Activated CD8-positive, alpha-beta memory T cell treated with anti-CD3 and anti-CD28 coated beads for 24 hours (primary cell): ENCODE data around the gene CTSF.
"Not testable (repeated sequence)": the region's sequence is repeated elsewhere in the genome, so short reads cannot be mapped to it uniquely, and the experiment has no call there.

ENCODE experiments used
- DNase-seq: peaks from one replicate; pipeline ENCODE4 v3.0.0-alpha.2; 2020

The CTSF gene

DNA sequence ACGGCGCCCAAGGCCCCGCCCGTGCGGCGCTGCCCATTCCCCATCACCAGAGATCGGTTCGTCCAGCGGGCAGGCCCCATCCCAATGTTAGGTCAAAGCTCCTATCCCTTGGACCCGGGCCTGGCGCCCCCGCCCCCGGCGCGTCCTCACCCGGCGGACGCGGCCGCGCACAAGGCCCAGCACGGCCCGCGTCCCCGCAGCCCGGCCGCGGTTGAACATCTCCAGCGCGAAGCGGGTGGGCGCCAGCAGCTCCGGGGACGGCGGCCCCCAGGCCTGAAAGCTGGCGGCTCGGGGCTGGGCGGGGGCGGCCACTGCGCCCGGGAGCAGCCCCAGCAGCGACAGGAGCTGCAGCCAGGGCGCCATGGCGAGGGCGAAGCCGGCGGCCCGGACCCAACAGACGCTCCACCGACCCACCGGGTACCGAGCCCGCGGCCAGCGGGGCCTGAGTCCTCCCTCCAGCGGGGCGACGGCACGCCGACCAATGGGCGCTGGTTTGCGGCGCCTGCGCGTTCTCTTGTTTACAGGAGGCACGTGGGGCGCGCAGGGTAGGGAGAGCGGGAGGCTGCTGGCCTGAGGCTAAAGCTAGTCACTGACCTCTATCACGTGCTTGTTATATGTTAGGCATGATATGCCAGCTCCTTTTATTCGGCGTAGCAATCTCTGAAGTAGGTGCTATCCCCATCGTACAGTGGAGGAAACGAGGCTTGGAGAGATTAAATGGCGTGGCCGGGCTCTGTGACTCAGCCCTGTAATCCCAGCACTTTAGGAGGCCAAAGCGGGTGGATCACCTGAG is at the start of gene CTSF:
Gene CTSF (minus strand): TSS at position 483 of the 793 bp plus-strand sequence. CDS start 120 bp downstream, at position 363.
- peak; percentile 91 for DNase-seq

DNA sequence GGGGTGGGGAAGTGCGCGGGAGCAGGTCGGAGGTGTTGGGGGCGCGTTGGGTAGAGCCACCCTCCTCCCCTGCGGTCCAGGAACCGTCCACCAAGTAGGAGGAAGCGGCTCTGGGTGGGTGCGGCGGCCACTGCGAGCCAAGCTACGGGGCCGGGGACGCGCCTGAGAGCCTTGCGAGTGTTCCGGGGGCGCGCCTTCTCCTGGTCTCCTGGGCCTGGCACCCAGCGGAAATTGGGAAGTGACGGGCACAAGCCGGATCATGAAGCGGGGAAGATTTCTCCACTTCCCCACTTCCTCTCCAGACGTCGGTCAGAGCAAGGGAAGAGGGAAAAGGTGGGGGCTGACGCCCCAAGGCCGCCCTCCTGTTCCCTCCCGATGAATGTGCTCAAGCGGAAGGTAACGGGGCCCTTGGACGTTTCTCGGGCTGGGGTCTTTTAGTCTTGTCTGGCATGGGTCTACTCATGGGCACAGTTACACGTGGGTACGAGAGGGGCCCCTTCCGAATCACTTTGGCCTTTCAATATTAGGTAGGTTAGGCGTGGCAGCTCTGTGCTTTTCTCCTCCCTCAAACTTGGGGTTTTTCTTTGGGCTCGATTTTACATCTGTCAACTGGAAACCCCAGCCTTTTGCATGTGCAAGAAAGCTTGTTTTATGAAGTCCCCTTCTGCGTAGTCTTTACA is 48.9 kb upstream of the CTSF start:
- peak; percentile 64 for DNase-seq

DNA sequence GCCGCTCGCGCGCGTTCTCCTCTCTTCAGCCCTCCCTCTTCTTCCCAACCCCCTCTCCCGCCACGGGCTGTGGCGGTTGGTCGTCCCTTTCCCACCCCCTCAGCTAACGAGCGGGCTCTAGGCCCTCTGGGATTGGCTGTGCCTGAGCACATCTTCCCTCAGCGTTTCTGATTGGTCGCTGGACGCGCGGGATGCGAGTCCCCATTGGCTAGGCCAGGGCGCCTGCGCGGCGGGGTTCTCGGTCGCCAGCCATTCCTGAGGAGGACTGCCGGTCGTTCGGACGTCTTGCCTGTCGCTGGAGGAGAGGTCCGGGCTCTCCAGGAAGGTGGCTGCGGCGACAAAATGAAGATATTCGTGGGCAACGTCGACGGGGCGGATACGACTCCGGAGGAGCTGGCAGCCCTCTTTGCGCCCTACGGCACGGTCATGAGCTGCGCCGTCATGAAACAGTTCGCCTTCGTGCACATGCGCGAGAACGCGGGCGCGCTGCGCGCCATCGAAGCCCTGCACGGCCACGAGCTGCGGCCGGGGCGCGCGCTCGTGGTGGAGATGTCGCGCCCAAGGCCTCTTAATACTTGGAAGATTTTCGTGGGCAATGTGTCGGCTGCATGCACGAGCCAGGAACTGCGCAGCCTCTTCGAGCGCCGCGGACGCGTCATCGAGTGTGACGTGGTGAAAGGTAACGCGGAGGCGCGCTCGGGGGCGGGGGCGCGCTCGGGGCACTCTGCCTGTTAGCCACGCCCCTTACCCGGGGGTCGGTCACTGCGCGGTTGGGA is 48.2 kb upstream of the CTSF start, which contains the start of gene RBM14:
Gene RBM14 (plus strand): TSS at position 252 of the 776 bp plus-strand sequence. CDS start 91 bp downstream, at position 343.
- peak; percentile 99 for DNase-seq

DNA sequence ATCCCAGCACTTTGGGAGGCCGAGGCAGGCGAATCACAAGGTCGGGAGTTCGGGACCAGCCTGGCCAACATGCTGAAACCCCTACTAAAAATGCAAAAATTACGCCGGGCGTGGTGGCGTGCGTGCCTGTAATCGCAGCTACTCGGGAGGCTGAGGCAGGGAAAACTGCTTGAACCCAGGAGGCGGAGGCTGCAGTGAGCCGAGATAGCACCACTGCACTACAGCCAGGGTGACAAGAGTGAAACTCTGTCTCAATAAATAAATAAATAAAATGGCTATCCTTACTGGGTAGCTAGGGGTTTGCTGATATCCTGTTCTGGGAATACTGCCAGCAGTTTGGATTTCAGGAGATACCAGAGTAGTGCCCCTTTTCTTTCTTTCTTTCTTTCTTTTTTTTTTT is 45.7 kb upstream of the CTSF start:
- DNase-seq = no peak

DNA sequence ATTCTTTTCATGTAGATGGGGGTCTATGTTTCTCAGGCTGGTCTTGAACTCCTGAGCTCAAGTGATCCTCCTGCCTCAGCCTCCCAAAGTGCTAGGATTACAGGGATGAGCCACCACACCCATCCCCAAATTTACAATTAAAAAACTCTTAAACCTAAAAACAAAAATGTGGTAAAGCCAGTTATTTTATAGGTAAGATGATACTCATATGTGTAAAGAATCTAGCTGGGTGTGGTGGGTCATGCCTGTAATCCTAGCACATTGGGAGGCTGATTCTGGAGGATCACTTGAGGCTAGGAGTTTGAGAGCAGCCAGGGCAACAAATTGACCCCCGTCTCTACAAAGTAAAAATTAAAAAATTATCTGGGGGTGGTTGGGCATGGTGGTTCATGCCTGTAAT is 44.1 kb upstream of the CTSF start:
- no peak for DNase-seq

DNA sequence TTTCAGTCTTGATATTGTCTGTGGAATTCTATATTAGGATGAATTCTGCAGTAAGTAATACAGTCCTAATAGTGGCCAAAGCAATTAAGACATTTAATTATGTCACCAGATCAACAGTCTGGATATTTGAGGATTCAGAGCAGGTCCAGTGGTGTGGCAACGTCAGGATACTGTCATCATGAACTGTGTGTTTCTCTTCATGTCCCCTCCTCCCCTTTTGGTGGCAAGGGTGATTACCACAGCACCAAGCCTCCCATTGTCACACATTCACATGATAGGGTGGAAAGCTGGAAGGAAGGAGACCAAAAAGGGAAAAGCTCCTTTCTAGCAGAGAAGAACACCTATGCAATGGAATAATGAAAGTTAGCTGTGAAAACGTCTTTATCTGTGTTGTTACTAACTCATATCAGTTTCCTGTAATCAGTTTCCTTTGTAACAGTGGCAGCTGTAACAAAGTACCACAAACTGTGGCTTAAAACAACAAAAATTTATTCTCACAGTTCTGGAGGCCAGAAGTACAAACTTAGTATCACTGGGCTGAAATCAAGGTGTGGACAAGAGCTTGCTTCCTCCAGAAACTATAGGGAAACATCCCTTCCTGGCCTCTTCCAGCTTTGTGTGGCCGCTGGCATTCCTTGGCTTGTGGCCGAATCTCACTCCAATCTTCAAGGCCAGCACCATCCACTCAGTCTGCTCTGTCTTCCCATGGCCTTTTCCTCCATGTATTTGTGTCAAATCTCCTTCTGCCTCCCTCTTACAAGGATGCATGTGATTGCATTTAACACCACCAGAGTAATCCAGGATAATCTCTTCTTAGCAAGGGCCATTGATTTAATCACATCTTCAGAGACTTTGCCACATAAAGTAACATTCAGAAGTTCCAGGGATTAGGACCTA is 41.6 kb upstream of the CTSF start:
- no peak for DNase-seq

DNA sequence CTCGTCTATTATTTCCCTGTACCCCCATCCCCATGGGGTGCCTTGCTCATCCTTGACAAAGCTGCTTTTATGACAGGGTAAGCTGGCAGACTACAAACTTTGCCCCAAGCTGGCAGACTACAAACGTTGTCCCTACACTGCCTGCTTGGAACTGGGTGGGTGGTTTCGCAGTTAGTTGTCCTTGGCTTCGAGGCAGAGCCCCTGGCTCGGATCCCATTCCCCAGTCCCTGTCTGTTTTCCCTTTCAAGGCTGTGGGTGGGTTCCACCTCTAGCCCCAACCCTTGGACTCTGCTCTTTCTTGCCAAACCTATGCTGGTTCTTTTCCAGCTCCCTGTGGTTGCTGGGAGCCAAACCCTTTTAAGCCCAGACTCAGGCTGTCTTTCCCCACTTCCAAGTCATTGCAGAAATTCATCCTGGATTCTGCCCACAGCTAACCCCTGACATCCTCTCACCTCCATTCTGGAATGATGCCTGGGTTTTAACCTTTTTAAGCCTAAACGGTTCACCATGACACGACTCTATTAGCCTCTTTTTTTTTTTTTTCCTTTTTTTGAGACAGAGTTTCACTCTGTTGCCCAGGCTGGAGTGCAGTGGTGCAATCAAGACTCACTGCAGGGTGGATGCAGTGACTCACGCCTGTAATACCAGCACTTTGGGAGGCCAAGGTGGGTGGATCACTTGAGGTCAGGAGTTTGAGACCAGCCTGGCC is 38.9 kb upstream of the CTSF start:
- DNase-seq = no peak

DNA sequence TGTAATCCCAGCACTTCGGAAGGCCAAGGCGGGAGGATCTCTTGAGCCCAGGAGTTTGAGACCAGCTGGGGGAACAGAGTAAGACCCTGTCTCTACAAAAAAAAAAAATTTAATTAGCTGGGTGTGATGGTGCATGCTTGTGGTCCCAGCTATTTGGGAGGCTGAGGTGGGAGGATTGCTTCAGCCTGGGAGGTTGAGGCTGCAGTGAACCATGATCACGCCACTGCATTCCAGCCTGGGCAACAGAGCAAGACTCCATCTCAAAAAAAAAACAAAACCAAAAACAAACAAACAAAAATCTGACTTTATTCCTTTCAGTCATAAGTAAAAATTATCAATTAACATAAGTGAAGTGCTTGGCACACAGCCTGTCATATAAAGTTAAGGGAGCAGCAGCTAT is 38.2 kb upstream of the CTSF start:
- not testable (repeated sequence) for DNase-seq

DNA sequence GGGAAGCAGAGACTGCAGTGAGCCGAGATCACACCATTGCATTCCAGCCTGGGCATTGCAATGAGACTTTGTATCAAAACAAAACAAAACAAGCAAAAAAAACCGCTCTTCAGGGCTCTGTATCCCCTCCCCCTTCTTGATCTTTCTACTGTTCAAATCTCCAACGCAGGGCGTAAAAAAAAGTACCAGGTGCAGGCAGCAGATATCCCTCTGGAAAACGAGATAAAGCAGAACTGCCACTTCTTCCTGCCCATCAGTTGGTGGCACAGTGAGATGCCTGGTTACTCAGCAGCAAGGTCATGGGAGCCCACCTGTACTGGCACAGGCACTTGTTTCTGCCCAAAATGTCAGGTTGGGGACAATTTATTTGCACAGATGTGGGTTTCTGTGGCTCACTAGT is 35.7 kb upstream of the CTSF start:
- DNase-seq = no peak

DNA sequence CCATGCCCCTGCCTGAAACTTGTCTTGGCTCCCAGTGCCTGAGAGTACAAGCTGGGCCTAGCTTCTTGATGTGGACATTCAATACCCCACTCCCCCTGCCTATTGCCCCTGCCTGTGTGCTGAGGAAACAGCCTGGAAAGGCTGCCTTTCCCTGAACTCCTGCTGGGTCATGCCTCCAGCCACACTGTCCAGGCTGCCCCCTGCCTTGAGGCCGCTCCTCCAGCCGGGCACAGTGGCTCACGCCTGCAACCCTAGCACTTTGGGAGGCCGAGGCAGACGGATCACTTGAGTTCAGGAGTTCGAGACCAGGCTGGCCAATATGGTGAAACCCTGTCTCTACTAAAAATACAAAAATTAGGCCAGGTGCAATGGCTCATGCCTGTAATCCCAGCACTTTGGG is 34.7 kb upstream of the CTSF start:
- DNase-seq = no peak

DNA sequence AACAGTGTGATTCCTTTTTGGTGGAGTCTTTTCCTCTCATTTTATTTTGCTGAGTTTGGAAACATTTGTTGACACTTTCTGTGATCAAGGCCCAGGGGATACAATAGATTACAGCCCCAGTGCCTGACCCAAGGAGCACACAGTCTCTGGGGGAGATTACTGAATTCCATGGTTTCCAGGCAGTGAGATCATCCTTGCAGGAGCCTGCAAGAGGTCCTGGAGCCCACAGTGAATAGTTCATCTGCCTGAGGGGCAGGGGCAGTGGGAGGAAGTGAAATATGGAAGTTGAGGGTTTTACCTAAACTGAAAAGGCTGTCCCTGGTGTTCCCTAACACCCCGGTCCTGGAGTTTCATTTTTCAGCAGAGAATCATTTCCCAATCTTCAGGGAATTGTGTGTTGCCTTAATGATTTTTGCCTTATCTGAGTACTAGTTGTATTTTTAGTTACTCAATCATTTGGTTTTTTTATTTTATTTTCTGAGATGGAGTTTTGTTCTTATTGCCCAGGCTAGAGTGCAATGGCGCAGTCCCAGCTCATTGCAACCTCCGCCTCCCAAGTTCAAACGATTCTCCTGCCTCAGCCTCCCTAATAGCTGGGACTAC is 32.3 kb upstream of the CTSF start:
- DNase-seq = no peak

DNA sequence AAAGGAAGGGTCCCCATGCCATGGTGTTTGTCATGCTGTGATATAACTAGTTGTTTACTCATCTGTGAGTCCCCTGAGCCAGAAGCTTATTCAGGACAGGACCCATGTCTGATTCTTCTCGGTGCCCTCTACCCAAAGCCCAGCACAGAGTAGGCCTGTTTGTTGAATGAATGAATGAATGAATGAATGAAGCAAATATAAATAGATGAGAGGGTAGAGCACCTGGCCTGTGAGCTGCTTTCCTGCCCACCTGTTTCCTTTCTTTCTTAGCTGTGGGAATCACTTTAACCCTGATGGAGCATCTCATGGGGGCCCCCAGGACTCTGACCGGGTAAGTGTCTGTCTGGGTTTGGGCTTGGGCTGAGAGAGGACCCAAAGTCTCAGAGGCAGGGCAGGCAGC is 31.8 kb upstream of the CTSF start:
- no peak for DNase-seq

DNA sequence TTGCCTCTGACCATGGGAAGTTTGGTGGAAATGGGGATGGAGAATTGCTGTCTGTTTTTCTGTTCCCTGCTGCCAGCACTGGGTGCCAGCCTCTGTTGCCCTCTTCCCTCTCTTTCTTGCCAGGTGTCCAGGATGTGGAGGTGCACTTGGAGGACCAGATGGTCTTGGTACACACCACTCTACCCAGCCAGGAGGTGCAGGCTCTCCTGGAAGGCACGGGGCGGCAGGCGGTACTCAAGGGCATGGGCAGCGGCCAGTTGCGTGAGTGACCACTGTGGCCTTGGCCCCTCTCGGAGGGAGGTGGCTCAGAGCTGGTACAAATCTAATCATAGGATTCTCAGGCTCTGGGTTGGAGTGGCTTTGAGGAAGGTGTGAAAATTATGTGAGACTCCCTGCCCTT is 30.6 kb upstream of the CTSF start:
- no peak for DNase-seq

DNA sequence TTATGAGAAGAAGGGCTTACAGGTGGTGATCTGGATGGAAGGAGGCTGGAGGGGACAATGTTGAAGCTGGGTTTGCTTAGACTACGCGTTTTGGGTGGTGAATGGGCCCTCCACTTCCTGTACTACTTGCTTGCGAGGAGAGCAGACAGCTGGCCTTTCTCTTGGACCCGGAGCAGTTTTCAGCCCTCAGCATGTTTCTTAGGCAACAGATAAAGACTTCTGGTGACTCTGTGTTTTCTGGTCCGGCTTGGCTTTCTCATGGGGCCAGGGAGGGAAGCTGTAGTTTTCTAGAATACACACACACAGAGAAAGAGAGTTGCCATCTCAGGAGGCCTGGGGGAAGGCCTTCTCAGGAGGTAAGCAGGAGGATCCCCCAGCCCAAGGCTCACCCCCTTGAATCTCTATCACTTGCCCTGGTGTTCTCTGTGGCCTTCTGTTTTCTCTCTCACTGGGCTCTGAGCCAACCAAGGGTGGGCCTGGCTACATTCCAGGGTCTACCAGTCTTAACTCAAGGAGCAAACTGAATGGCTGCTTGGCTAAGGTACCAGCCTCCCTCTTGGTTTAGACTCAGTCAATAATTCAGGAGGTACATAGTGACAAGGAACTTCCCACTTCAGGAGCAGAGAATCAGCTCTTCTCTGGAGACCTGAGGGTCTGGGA is 27.0 kb upstream of the CTSF start:
- DNase-seq = no peak

DNA sequence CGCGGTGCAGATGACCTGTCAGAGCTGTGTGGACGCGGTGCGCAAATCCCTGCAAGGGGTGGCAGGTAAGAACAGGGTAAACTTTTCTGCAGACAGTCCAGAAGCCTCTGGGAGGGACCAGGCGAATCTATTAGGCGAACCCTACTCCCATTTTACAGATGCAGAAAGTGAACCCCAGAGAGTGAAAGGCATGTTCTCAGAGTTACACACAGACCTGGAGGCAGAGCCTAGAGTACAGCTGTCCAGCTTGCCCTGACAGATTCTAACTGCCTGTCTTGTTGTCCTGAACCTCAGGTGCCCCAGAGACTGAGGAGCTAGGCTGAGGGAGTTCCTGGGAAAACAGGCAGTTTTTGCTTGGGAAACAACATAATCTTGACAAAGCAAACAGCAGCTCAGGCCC is 25.2 kb upstream of the CTSF start:
- DNase-seq = no peak

DNA sequence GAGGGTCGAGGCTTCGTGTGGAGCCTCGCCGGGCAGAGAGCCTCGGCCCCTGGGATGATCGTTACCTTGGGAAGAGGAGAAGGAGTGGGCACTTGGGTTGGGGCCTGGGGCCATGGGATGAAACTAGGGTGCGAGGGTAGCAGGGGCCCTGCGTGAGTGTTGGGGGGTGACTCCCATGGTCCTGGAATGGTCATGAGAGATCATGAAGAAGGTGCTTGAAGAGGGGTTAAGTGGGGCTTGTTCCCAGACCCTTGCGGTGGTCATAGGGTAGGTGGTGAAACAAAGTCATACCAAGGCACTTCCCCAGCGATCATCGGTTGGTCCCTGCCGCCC is 24.9 kb upstream of the CTSF start:
- DNase-seq = no peak

DNA sequence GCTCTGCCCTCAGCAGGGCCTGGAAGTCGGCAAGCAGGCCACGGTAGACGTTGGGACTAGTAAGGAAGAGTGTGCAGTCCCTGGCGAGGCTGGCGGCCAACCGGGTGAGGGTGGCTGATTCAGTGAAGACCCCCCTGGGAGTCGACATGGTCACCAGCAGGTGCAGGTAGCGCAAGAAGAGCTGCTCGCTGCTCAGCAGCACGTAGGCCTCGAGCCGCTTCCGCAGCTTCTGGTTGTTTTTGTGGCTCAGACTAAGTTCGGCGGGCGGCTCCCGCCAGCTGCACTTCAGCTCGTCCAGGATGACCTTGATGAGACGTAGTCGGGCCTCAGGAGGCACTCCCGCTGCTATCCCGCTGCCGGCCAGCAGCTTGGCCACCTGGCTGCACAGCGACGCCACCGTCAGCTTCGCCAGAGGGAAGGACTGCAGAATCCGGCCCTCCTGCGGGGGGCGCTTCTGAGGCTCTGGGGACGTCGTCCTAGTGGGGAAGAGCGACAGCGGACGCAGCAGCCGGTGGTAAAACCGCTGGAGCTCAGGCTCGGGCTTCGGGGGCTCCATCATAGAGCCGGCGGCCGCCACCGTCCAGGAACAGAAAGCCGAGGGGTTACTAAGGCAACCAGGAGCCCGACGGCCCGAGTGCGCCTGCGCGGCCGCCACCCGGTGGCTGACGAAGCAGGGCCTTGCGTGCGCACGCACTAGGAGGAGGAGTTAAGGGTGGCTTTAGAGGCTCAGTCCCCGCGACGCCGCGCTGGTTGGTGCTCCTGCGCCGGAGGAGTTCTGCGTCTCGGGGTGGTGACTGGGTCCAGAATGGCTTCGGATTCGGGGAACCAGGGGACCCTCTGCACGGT is 24.3 kb upstream of the CTSF start, which contains the start of the genes CCDC87 and CCS:
Gene CCDC87 (minus strand): TSS at position 607 of the 846 bp plus-strand sequence. CDS start 48 bp downstream, at position 559.
Gene CCS (plus strand): TSS at position 729 of the 846 bp plus-strand sequence. CDS start 77 bp downstream, at position 806.
- DNase-seq = peak; percentile 99

DNA sequence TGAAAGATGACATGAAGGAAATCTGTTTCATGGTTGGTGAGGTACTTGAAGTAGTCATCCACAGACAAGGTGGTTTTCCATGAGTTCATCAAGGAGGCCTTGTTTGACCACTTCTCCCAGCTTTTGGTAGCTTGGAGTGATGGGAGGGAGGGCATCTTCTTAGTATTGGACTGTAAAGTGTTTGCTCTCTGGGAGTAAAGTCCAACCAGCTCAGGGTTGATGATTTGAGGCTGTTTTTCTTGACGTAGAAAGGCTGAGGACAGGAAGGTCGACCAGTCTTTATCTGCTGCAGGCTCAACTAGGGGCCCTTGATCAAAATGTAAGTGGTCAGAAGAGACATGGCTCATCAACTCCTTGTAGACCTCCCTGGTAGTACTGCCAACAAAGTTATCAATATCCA is 22.8 kb upstream of the CTSF start:
- no peak for DNase-seq

DNA sequence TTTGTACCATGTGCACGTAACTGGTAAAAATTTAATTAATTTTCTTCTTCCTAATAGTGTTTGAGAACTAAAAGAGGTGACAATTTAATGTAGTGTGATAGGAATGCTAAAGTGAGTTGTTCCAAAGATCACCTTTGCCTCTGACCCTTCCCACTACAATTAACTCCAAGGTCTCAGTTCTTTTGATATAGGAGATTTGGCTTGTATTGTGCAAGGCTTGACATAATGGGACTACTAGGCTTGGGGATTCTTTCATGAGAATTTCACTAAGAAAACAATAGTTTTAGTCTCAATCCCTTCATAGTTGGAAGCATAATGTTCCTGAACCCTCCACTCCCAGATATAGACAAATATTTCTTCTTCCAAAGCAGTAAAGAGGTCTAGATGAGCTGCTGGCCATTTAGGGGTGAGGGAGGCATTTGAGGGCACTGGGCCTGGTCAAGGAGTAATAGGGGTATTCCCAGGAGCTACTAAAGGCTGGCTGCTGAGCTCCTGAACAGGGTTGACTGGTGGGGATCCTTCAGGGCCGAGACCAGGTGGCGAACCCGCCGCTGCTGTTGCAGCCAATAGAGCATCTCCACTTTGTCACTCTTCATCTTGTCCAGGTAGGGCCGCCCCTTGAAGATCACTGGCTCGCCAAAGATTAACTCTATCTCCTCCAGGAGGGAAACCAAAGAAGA is 21.7 kb upstream of the CTSF start:
- no peak for DNase-seq
